SIG-M5 treated with dmso at 0.1 percent for 504 hours (cell line): Measurements from ENCODE around the gene KL.

Source experiments
- DNase-seq: peaks from one replicate; lab custom pipeline; 2025; ENCODE audit not compliant: unreplicated experiment; lab: John Stamatoyannopoulos, UW

KL gene

GRCh38 chr13:33078263-33078662 lies 62.0 kb downstream of the KL start:
- no peak for DNase-seq

GRCh38 chr13:33079960-33080359 lies 63.7 kb downstream of the KL start:
- DNase-seq: peak; percentile 11

GRCh38 chr13:33080972-33081590 lies 64.9 kb downstream of the KL start:
- DNase-seq: no peak

- no peak for DNase-seq
Observed at GRCh38 chr13:33081666-33082065, 65.4 kb downstream of the KL start.

- DNase-seq: no peak
Observed at GRCh38 chr13:33083054-33083453, 66.8 kb downstream of the KL start.

GRCh38 chr13:33087091-33087490 lies 70.9 kb downstream of the KL start:
- no peak for DNase-seq

- DNase-seq: no peak
Observed at GRCh38 chr13:33087790-33088189, 71.6 kb downstream of the KL start.

- DNase-seq: no peak
Observed at GRCh38 chr13:33089311-33089710, 73.1 kb downstream of the KL start.

GRCh38 chr13:33090755-33091414 lies 74.7 kb downstream of the KL start:
- peak; percentile 15 for DNase-seq

GRCh38 chr13:33091415-33091774 lies 75.2 kb downstream of the KL start:
- no peak for DNase-seq

- DNase-seq: no peak
Observed at GRCh38 chr13:33092073-33092987, 76.1 kb downstream of the KL start.

GRCh38 chr13:33096886-33097605 lies 80.8 kb downstream of the KL start:
- DNase-seq: no peak

- DNase-seq: no peak
Observed at GRCh38 chr13:33099860-33100259, 83.6 kb downstream of the KL start.

- DNase-seq: no peak
Observed at GRCh38 chr13:33100886-33101285, 84.7 kb downstream of the KL start.

- no peak for DNase-seq
Observed at GRCh38 chr13:33101835-33102234, 85.6 kb downstream of the KL start.

GRCh38 chr13:33103457-33103856 lies 87.2 kb downstream of the KL start:
- DNase-seq: no peak

- DNase-seq: peak; percentile 57
Observed at GRCh38 chr13:33105387-33106005, 89.3 kb downstream of the KL start.

- no peak for DNase-seq
Observed at GRCh38 chr13:33106656-33107360, 90.6 kb downstream of the KL start.

GRCh38 chr13:33107361-33107760 lies 91.1 kb downstream of the KL start:
- no peak for DNase-seq

GRCh38 chr13:33108620-33109019 lies 92.4 kb downstream of the KL start:
- no peak for DNase-seq
